Large intestine (tissue), 3 donors: Measurements from ENCODE around the gene NAA10. TPM values are rescaled to one million over a fixed set of nuclear protein-coding genes. Genes with fewer than 3 reads are reported as not detected.

Experiments
- DNase-seq, 2 donors: peaks; one replicate each; pipeline versions ENCODE4 v3.0.0 to v3.0.0-alpha.2; 2013
- H3K27ac ChIP-seq: one replicate; pipeline ENCODE4 v1.5.1; 2013; ENCODE audit warnings: low read length
- H3K27me3 ChIP-seq: 2 replicates; pipeline ENCODE4 v1.6.1; 2013; ENCODE audit warnings: low read length; ENCODE audit not compliant: control insufficient read depth, insufficient read depth
- H3K36me3 ChIP-seq: 2 replicates; pipeline ENCODE4 v1.6.1; 2013; ENCODE audit warnings: low read length; ENCODE audit not compliant: control insufficient read depth, insufficient read depth
- H3K4me1 ChIP-seq: one replicate; pipeline ENCODE4 v1.6.1; 2013; ENCODE audit warnings: low read length; ENCODE audit not compliant: control insufficient read depth, insufficient read depth
- H3K4me3 ChIP-seq: one replicate; pipeline ENCODE4 v1.5.1; 2013; ENCODE audit warnings: low read length
- H3K9me3 ChIP-seq: one replicate; pipeline ENCODE4 v1.6.1; 2013; ENCODE audit warnings: mild to moderate bottlenecking, low read depth, low read length, moderate library complexity; ENCODE audit not compliant: control insufficient read depth
- WGBS: methylation state at CpG from one replicate; pipeline ENCODE4 v1.1.5; 2013; ENCODE audit warnings: low lambda C conversion rate; ENCODE audit not compliant: insufficient coverage; 5-methylcytosine and 5-hydroxymethylcytosine counted together
- polyA plus RNA-seq: library from polyadenylated mRNA; unstranded; fragments of 120-200 nt; gene quantifications from one replicate; pipeline ENCODE4 v1.2.1, GENCODE V29; 2013

NAA10 gene
- polyA plus RNA-seq, 1 donor = 73.6 TPM

DNA sequence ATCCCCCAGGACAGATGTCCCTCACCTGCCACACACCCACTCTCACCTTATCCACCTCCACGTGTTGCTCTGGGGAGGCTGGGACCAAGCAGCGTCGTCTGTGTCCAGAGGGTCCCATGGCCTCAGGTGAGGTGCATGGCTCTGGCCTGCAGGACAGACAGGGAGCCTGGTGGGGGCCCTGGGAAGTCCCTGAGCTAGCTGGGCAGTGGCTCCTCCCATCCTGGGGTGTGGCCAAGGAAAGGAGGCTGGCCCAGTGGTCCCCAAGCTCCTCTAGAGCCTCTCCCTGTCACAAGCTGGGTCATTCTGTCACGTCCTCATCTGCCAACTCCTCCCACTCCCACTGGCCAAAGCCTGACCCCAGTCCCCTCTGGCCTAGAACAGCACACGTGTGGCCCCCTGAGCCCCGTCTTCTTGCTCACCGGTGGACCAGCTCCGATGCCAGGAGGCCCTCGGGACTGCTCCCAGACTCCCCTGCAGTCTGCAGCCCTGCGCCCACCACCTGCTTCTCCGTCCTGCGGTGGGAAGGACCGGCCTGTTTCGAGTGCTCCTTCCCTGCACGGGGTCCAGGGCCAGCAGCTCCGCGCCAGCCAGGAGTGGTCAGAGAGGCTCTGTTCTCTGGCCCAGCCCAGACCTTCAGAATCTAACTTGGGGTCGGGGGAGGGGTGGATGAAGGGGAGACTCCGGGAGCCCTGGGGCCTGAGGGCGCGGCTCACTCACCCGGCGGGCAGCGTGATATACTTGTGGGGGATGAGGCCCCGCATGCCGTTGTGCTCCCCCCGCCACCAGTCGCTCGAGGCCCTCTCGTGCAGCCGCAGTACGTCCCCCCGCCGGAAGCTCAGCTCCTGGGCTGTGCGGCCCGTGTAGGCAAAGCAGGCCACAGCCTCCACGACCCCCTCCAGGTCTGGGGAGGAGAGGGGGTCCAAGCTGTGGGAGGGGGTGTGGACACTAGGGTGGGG is 25.5 kb downstream of the NAA10 start:
- no peak for DNase-seq
- Histone ChIP-seq H3K9me3 (no peaks in the 10 kb centered on the region), H3K4me1 (no peaks in the 10 kb centered on the region), H3K4me3 (no peak overlapping the region), H3K27me3 (no peaks in the 10 kb centered on the region), H3K27ac (no peak overlapping the region), H3K36me3 (no peaks in the 10 kb centered on the region)
- no CpG with 5 or more reads among the region's 37 CpGs for WGBS

DNA sequence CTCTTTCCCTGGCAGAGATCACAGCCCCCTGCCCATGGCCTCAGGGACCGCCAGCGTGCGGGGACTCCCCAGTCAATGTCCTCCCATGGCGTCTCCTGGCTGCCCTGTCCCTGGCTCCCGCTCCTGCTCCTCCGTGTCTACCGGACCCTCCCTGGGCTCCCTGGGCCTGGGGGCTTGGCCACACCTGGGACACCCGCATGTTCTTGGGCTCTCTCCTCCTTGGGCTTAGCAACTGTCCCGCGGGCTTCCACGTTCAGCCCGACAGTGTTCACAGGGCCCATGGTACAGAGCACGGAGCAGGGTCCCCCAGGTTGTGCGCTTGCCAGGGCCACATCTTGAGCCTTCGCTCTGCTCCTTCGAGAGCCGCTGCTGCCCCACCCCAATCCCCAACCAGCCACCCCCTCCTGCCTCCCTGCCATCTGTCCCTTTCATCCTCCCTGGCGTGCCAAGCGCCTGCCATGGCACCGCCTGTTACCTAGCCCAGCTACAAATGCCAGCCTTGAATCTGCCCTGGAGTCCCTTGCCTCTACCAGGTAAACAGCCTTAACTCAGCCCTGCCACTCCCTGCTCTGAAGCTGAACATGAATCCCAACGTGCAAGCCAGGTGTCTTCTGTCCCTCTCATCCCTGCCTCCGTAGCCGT is 26.5 kb downstream of the NAA10 start:
- Histone ChIP-seq H3K4me3 (no peak overlapping the region), H3K9me3 (no peaks in the 10 kb centered on the region), H3K36me3 (no peaks in the 10 kb centered on the region), H3K27me3 (no peaks in the 10 kb centered on the region), H3K27ac (no peak overlapping the region), H3K4me1 (no peaks in the 10 kb centered on the region)
- DNase-seq = no peak
- WGBS = no CpG with 5 or more reads among the region's 23 CpGs

DNA sequence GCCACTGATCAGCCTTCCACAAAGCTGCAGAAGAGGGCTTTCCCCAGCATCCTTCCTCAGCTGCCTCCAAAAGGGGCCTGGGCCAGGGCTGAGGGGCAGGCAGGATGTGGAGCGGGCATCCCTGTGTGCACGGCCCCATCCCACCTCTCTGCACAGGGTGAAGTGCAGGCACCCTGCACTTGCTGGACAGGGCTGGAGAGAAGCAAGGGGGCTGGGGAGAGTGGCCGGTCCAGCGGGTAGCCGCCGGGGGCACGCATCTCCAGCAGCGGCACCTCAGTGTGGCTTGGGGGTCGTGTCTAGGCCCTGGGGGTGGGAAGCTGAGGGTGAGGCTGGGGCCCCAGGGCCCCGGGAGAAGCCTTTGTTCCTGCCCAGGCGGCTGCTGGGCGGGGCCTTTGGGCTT is 27.4 kb downstream of the NAA10 start:
- Histone ChIP-seq H3K9me3 (no peaks in the 10 kb centered on the region), H3K27ac (no peak overlapping the region), H3K4me1 (no peaks in the 10 kb centered on the region), H3K4me3 (no peak overlapping the region), H3K27me3 (no peaks in the 10 kb centered on the region), H3K36me3 (no peaks in the 10 kb centered on the region)
- no peak for DNase-seq
- no CpG with 5 or more reads among the region's 12 CpGs for WGBS

DNA sequence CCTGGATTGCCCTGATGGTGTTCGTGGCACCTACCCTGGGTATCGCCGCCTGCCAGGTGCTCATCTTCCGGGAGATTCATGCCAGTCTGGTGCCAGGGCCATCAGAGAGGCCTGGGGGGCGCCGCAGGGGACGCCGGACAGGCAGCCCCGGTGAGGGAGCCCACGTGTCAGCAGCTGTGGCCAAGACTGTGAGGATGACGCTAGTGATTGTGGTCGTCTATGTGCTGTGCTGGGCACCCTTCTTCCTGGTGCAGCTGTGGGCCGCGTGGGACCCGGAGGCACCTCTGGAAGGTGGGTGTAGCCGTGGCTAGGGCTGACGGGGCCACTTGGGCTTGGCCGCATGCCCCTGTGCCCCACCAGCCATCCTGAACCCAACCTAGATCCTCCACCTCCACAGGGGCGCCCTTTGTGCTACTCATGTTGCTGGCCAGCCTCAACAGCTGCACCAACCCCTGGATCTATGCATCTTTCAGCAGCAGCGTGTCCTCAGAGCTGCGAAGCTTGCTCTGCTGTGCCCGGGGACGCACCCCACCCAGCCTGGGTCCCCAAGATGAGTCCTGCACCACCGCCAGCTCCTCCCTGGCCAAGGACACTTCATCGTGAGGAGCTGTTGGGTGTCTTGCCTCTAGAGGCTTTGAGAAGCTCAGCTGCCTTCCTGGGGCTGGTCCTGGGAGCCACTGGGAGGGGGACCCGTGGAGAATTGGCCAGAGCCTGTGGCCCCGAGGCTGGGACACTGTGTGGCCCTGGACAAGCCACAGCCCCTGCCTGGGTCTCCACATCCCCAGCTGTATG is 28.5 kb downstream of the NAA10 start:
- Histone ChIP-seq H3K36me3 (no peaks in the 10 kb centered on the region), H3K27me3 (no peaks in the 10 kb centered on the region), H3K4me1 (peaks cover 4% of the 10 kb centered on the region), H3K4me3 (no peak overlapping the region), H3K27ac (no peak overlapping the region), H3K9me3 (no peaks in the 10 kb centered on the region)
- no CpG with 5 or more reads among the region's 27 CpGs for WGBS
- no peak for DNase-seq

DNA sequence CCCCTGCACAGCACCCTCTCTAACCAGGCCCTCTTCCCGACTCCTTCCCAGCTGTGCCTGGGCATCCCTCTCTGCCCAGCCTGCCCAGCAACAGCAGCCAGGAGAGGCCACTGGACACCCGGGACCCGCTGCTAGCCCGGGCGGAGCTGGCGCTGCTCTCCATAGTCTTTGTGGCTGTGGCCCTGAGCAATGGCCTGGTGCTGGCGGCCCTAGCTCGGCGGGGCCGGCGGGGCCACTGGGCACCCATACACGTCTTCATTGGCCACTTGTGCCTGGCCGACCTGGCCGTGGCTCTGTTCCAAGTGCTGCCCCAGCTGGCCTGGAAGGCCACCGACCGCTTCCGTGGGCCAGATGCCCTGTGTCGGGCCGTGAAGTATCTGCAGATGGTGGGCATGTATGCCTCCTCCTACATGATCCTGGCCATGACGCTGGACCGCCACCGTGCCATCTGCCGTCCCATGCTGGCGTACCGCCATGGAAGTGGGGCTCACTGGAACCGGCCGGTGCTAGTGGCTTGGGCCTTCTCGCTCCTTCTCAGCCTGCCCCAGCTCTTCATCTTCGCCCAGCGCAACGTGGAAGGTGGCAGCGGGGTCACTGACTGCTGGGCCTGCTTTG is 29.2 kb downstream of the NAA10 start:
- H3K4me3 ChIP-seq = no peak overlapping the region
- H3K9me3 ChIP-seq = no peaks in the 10 kb centered on the region
- DNase-seq = no peak
- H3K27ac ChIP-seq = no peak overlapping the region
- no CpG with 5 or more reads among the region's 32 CpGs for WGBS
- H3K27me3 ChIP-seq = no peaks in the 10 kb centered on the region
- peaks cover 5% of the 10 kb centered on the region for H3K4me1 ChIP-seq
- no peaks in the 10 kb centered on the region for H3K36me3 ChIP-seq

DNA sequence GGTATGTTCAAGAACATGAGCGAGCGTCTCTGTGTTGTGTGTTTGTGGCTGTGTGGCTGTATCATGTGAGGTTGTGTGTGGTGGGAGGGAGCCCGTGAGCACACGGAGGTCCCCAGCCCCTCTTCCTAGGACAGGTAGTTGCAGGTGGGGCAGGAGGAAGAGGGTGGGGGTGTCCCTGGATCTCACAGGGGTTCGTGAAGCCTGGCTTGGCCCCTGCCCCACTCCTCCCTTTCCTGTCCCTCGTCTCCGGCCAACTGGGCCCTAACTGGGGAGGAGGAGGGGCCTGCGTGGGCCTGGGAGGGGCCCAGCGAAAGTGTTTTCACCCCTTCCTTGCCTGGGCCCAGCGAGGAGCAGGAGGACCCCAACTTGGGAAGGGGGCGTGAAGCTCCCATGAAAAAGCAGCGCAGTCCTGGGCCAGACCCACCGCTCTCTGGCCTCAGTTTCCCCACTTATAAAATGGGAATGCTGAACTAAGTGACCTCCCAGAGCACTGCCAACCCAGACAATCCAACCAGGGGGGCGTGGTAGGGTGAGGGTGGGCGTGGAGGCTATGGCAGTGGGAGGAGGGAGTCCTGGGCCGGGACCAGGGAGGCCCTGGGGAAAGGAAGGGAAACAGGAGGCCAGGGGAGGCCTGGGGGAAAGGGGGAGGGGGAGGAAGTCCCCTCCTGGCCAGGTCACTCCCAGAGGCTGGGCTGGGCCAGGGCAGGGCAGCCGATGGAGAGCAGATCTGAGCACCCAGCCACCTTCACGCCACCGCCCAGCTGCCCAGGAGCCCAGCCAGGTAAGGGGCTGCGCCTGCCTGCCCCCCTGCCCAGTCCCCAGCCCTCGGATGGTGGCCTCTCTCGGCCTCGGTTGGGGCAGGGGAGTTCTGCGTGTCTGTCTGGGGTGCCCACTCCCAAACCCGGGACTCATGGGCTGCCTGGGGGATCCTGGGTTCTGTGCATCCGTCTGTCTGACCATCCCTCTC is 30.6 kb downstream of the NAA10 start, which contains the start of gene AVPR2:
Gene AVPR2, plus strand, starts transcription at position 683 of the 967 bp plus-strand sequence. CDS start 473 bp downstream, outside the sequence.
- no peak within 1 kb of the TSS for H3K4me3 ChIP-seq
- peaks cover 5% of the 10 kb centered on the region for H3K4me1 ChIP-seq
- H3K36me3 ChIP-seq = no peaks in the 10 kb centered on the region
- H3K27ac ChIP-seq = no peak within 1 kb of the TSS
- no peaks in the 10 kb centered on the region for H3K9me3 ChIP-seq
- H3K27me3 ChIP-seq = no peaks in the 10 kb centered on the region
- no peak for DNase-seq
- WGBS = no CpG with 5 or more reads among the region's 26 CpGs

DNA sequence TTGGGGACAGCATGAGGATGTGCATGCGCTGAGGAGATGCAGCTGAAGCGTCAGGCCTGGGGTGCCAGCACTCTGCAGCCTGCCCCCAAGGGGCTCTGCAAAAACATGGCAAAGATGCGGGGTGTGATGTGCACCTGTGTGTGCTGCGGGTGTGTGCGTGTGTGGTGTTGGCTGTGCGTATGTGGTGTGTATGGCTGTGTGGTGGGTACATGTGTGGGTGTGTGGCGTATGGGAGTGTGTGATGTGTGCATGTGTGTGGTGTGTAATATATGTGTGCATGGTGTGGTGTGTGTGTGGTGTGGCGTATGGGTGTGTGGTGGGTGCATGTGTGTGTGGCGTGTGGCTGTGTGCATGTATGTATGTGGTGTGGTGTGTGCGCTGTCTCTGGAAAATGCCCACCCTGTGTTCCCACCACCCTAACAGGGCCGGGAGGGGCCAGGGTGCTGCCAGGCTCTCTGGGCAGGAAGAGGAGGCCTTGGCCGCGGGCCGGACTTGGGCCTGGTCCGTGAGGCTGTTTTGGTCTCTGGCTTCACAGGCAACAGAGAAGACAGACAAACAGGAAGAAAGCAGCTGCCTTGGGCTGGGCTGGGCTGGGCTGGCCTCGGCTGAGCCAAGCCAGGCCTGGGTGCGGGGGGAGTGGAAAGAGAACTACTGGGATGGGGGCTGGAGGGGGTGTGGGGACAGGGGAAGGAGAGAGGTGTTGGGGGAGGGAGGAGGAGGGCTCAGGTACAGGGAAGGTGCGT is 31.4 kb downstream of the NAA10 start:
- no peaks in the 10 kb centered on the region for H3K9me3 ChIP-seq
- no peak overlapping the region for H3K4me3 ChIP-seq
- H3K27me3 ChIP-seq = no peaks in the 10 kb centered on the region
- H3K4me1 ChIP-seq = peaks cover 5% of the 10 kb centered on the region
- no peak overlapping the region for H3K27ac ChIP-seq
- WGBS = no CpG with 5 or more reads among the region's 18 CpGs
- H3K36me3 ChIP-seq = no peaks in the 10 kb centered on the region
- no peak for DNase-seq

DNA sequence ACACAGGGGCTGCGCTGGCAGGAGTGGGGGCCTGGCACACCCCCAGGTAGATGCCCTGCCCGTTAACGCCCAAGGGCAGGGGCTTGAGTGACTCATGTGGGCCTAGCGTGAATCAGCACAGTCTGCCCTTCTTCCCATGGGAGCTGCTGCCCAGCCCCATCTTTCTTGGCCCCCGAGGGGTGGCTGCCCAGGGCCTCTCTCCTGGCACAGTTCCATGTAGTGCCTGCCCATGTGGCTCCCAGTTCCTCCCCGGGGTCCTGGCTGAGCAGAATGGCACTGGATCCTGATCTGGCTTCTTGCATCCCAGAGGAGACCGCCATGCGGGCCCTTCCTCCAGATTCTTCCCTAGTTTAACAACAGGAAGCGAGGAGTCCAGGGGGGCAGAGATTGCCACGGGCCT is 32.5 kb downstream of the NAA10 start:
- Histone ChIP-seq H3K27ac (no peak overlapping the region), H3K4me1 (peaks cover 5% of the 10 kb centered on the region), H3K36me3 (no peaks in the 10 kb centered on the region), H3K9me3 (no peaks in the 10 kb centered on the region), H3K4me3 (no peak overlapping the region), H3K27me3 (no peaks in the 10 kb centered on the region)
- DNase-seq = no peak
- WGBS = no CpG with 5 or more reads among the region's 10 CpGs

DNA sequence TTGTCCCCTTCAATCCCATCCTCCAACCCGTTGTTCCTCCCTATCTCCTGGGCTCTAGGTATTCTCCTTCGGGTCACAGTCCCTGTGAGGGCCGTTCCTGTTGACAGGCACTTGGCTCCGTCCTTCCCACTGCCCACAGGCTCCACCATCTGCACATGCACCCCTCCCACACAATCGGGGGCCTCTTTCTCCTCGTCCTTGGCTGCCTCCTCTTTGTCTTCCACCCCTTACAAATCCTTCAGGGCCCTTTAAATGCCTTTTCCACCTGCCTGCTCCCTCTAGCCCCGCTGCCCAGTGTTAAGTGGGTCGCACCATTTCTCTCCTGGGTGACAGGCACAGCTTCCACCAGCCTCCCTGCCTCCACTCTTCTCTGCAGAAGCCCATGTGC is 33.1 kb downstream of the NAA10 start:
- no peak overlapping the region for H3K27ac ChIP-seq
- no peaks in the 10 kb centered on the region for H3K27me3 ChIP-seq
- no peaks in the 10 kb centered on the region for H3K9me3 ChIP-seq
- no peak overlapping the region for H3K4me3 ChIP-seq
- no peak for DNase-seq
- H3K4me1 ChIP-seq = peaks cover 5% of the 10 kb centered on the region
- H3K36me3 ChIP-seq = no peaks in the 10 kb centered on the region
- WGBS = no CpG with 5 or more reads among the region's 8 CpGs
